Measurements from ENCODE around the gene MPHOSPH9. TPM values are rescaled to one million over a fixed set of nuclear protein-coding genes. Genes with fewer than 3 reads are reported as not detected.

Gene MPHOSPH9
- total RNA-seq, 1 donor from 2014 or later, result 94.5 TPM

DNA sequence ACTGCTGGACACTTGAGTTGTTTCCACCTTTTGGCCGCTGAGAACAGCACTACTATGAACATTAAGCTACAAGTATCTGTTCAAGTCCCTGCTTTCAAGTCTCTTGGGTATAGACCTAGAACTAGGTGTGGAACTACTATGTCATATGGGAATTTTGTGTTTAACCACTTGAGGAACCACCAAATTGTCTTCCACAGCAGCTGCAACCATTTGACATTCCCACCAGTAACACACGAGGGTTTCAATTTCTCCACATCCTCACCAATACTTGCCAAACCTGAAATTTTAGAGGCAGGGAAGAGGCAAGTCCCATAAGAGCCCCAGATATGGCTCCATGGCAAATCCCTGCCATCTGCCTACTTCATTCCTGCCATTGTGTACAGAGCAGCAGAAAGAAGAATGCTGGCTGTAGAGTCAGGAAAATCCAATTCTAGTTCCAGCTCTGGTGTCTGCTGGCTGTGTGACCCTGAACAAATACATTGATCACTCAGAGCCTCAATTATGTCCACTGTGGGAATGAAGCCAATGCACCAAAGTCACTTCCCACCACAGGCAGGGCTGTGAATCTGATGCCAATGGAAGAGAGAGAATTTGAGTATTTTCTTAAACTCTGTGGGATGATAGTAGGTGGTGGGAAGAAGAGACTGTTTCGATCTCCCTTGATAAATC lies 99.9 kb downstream of the MPHOSPH9 start:
- intact Hi-C loops (cut with micrococcal nuclease), result loop anchor here (2.0 kb wide), 1 partner anchor 56 kb away; no protein-coding TSS in a partner anchor

DNA sequence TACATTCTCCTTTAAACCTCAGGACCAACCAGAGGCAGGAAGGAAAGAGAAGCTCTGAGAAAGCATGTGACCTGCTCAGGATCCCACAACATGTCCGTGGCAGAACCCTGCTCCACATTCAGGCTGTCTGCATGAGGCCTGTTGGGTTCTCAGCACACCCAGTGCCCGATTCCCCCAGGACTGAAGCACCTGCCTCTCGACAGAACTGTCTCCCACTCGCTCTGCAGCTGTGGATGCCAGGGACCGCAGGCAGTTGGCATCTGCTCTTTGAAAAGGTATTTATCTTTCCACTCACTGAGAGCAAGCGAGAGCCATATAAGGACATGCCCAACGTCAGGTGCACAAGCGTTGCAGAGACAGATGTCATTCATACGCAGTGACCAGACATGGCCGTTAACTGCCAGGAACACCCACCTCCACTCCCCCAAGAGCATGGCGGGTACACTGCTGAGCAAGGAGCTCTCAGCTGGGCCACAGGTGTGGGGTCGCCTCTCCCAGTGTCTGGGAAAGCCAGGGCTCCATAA lies 101.0 kb downstream of the MPHOSPH9 start:
- intact Hi-C loops (cut with micrococcal nuclease), result loop anchor here (1.0 to 2.0 kb wide), 2 partner anchors 25 to 55 kb away; no protein-coding TSS in a partner anchor

DNA sequence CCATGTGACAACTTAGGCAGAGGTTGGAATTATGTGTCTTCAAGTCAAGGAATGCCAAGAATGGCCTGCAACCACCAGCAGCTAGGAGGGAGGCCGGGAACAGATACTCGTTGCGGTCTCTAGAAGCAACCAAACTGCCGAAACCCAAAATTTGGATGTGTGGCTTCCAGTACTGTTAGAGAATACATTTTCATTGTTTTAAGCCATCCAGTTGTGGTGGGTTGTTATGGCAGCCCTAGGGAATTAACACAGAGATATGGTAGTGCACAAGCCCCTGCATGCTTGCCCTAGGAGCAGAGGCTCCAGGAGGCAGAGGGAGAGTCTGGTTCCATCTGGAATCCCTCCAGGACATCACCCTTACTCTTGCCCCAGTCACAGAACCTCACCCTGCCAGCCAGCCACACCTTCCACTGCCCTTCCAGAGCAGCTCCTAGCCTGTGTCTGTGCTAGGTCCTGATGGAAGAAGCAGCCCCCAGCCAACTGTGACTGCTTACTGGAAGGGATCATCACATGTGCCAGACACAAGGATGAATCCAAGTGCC lies 101.6 kb downstream of the MPHOSPH9 start:
- intact Hi-C loops (cut with micrococcal nuclease), result loop anchor here (1.0 kb wide), 1 partner anchor 24 kb away; no protein-coding TSS in a partner anchor

DNA sequence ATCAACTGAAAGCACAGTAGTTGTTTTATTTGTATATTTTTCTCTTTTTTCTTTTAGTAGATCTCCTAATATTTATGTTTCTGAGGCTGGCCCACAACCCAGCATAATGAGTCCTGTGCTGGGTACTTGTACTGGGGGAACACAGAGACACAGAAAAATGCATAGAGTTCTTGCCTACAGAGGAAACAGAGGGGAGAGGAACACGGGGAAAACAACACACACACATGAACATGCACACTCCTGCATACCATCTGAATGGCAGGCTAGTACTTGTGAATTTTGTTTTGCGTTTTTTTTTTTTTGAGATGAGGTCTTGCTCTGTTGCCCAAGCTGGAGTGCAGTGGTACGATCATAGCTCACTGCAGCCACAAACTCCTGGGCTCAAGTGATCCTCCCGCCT lies 103.3 kb downstream of the MPHOSPH9 start:
- intact Hi-C loops (cut with micrococcal nuclease), result no loop called here

DNA sequence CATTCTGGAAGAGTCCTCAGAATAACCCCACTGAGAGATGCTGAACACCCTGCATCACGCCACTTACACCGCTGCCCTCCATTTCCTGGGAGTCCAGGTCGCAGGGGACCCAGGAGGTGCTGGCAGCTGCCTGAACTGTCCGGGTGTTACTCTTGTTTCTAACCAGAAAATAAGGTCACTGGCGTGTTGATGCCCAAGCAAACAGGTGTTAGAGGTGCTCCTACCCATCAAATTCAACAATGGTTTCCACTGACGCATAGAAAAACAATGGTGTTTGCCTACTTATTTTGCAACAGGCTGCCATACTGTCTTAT lies 105.8 kb downstream of the MPHOSPH9 start:
- intact Hi-C loops (cut with micrococcal nuclease), result no loop called here

DNA sequence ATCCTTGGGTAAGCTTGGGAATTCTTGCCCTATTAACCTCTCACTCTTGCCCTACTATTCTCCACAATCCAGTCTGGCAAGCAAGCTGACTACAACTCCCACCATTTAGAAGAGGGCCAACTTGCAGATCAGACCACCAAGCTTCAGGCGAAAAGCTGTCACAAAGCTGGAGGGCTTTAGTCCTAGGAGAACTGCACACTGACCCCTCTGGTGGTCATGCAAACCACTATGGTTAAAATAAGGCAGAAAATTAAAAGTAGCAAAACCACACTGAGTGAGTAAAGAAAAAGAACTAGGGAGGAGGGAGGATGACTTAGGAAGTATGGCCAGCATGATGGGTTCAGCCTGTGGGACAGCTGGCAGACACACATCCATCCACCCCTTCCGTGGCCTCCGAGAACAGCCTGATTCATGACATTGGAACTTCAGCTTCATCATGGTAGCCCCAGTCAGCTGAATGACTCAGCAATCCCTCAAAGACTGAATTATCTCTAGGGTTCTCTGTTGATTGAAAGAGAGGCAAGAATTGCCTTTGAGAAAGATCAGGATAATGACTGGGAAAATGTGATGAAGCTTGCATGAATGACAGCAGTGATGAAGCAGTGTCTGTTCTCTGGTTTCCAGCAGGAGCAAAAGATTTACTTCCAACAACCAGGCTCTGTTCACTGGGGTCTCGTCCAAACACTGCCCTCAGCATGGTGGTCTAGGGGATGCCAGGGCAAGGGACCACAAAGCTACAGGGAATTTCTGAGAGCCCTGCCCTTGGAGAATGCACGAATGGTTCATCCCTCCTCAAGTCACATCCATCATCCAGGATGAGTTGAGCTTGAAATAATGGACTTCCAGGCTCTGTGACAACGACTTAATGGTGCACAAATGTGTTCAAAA lies 106.4 kb downstream of the MPHOSPH9 start:
- intact Hi-C loops (cut with micrococcal nuclease), result no loop called here

DNA sequence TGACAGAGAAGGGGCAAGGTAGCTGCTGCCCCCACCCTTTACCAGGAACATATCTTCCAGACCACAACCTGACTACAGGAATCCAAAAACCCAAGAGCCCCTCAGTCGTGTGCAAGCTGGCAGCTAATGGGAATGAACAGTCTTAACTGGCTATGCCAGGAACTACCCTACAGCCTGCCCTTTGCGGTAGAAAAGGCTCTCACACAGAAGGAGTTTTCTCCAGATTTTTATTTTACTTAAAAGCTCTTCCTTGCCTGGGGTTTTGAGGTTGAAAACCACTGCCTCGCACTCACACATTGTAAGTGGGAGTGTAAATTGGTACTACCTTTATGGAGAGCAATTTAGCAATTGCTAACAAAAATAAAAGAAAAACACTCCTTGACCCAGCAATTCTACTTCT lies 110.3 kb downstream of the MPHOSPH9 start:
- intact Hi-C loops (cut with micrococcal nuclease), result no loop called here

DNA sequence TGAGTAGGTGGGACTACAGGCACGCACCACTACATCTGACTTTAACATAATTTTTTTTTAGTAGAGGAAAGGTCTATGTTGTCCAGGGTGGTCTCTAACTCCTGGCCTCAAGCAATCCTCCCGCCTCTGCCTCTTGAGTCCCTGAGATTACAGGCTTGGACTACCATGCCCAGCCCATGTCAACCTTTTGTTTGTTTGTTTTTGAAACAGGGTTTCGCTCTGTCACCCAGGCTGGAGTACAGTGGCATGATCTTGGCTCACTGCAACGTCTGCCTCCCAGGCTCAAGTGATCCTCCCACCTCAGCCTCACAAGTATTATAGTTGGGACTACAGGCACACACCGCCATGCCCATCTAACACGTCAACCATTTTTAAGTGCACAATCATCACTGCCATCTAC lies 111.3 kb downstream of the MPHOSPH9 start:
- intact Hi-C loops (cut with micrococcal nuclease), result no loop called here

DNA sequence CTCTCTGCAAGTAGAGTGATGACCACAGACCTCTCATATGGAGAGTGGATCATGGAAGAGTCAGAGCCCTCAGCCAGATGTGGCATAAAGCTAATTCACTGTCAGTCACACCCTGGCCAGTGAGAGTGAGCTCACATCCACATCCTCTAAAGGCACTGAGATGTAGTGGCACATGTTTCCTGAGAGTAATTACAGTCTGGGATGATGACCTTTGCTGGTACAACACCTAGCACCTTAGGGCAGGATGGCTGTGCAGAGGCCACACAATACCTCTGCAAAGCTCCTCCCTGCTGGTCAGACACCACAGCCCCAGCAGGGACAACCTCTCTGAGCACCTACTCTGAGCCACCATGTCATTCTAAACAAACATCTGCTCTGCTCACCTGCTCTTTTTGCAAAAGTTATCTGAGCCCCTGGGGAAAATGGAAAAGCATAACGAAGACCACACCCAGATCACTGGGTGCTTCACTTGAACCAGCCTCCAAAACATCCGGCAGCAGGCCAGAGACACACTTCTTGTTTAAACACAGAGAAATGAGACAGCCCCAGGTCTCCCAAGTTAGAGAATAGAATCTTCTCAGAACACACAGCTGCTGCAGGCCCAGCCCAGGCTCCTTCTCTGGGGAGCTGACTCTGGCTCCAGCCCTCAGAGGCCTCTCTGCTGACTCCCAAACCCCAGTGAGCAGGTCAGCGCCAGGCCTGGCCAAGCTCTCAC lies 112.3 kb downstream of the MPHOSPH9 start:
- intact Hi-C loops (cut with micrococcal nuclease), result loop anchor here (1.0 kb wide), 2 partner anchors 13 to 44 kb away; no protein-coding TSS in a partner anchor

DNA sequence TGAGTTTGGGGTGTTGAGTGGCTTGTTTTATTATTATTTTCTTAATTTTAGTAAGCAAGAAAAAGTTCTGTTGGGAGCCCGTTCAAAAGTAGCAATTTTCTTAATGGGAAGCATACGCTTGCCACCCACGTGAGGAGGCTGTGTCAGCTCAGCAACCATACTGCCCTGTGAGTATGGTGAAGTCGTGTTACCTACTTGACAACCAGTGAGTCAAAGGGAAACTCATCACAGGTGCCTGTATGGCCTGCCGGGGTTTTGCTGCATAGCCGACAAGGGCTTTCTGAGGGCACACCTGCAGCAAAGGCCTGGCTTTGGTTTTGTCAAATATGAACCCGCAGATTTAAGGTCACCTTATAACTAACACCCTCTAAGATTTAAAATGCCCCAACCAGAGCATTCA lies 113.1 kb downstream of the MPHOSPH9 start:
- intact Hi-C loops (cut with micrococcal nuclease), result loop anchor here (1.0 to 2.0 kb wide), 3 partner anchors 13 to 44 kb away; partner anchors contain the start of gene PITPNM2

DNA sequence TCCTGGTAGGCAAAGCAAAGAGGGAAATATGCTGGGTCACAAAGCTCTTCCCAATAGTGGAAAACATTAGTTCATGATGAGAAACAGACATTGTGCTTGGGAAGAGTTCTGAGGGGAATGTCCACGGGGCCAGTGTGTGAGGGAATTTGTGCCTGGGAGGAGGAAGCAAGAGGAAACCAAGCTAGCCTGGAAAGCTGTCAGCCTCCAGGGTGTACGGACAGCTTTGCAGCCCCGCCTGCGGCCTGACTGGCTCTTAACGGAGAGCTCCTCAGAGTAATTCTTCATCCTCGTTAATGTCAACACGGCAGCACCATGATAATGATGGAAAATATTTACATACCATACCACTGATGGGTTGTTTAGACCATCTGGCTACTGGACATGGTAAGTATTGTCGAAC lies 114.4 kb downstream of the MPHOSPH9 start:
- intact Hi-C loops (cut with micrococcal nuclease), result loop anchor here (2.0 kb wide), 1 partner anchor 32 kb away; the partner anchor contains the start of gene PITPNM2

DNA sequence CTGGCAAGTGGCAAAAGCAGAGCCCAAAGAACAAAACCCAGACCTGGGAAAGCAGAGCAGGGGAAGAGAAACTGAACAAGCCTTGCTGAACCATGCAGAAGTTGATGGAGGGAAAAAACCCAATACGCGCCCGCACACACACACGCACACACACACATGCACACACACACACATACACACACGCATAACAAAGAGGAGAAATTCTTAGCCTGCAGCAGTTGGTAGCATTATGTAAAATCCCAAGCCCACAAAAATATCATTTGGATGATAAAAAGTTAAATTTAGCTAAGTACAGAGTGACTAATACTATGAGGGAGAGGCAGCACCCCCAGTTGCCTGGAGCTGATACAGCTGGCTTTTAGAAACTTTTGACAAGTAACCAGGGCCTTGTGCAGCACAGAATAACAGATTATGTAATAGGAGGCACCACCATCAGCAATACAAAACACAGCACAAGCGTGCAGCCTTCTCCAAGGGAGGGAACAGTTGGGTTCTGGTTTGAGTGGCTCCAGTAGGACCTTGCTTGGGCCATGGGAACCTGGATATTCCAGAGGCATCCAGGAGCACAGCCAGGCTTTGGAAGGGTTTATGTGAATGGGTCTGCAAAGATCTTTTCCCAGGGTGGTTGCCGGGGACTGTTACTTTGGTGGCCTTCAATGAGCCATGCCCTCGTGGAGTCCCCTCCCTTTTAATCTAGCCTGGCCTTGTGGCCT lies 117.4 kb downstream of the MPHOSPH9 start:
- intact Hi-C loops (cut with micrococcal nuclease), result no loop called here

DNA sequence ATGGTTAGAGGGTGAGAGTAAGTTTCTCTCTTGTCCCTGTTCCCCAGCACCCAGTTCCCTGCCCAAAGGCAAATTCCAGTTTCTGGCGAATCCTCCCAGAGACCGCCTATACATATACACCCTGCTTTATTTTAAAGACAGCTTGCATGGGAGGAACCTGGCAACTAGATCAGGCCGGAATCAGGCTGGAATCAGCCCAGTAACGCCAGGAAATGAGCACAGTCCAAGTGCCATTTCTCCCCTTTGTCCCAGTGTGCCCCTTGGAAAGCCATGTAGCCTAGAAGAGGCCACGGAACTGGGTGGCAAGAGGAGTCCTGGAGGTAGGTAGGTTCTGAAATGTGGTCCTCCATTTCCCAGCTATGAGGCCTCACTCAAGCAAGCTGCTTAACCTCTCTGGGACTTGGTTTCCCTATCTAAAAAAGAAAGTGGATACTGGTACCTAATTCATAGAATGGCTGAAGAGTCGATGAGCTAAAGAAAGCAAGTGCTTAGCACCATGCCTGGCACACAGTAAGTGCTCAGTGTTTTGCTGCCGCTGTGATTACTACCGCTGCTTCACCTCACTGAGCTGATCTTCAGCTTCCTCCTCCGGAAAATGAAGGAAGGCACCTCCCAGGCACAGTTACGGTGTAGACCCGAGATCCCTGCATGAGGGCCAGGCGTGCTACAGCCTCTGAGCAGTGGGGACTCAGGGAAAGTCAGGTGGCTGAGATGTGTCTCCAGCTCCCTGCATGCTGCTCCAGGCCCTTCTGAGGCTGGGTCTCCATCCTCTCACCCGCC lies 118.4 kb downstream of the MPHOSPH9 start:
- intact Hi-C loops (cut with micrococcal nuclease), result no loop called here

DNA sequence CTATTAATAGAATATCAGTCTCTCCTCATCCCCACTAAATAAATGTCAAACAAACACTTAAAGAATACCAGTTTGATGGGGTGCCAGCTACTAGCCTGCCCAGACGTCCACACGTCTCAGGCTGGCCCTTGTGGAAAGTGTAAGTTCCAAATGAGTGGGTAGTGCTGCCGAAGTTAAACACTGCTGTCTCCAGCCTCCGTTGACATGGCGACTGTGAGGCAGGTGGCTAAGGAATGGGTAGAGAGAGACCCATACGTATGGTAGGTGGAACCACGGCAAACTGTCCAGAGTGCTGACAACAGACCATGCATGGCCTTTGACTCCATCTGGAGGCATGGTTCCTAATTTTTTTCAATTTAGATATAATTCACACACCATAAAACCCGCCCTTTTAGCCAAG lies 119.9 kb downstream of the MPHOSPH9 start:
- intact Hi-C loops (cut with micrococcal nuclease), result no loop called here

DNA sequence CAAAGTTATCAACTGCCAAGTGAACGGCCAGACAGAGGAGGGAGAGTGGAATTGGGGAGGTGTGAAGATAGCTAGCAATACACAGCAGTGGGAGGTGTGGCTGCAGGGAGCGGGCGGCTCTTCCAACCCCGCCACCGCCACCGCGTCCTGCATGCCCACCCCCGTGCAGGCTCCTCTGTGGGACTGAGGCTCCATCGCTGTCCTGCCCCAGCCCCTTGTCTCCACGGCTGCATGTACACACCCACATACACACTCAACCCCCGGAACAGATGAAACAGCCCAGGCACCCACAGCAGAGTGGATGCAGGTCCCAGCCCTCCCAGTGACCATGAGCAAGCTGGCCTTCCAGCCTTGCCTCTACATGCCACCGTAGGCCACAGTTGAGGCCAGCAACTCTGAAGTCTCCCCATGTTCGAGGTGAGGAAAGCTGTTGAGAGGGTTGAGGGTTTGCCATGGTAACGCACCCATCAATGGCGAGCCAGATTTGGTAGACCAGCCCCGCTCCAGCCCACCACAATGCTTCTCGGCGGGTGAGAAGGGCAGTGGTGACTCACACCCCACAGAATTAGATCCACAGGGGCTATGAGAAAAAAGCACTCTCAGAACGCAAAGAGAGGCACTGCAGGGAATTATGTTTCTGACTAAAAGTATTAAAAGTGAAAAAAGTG lies 121.3 kb downstream of the MPHOSPH9 start:
- intact Hi-C loops (cut with micrococcal nuclease), result no loop called here

DNA sequence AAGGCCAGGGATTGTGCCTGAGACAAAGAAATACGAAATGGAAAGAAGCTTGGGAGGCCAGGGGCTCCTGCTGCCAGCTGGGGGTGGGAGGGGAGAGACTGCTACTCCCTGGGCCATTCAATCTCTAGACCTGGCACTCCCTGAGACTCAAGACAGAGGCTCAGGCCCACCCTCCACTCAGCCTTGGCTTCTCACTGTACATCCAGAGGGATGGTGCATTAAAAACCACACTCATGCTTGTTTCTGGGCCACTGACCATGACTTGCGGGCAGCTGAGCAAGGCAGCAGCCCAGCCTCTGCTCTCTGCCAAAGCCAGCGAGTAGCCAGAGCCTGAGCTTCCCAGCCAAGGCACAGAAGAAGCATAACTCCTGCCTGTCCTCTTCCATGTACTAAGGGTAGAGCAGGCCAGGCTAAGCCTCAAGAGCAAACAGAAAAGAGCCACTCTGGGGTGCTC lies 123.6 kb downstream of the MPHOSPH9 start:
- intact Hi-C loops (cut with micrococcal nuclease), result no loop called here

DNA sequence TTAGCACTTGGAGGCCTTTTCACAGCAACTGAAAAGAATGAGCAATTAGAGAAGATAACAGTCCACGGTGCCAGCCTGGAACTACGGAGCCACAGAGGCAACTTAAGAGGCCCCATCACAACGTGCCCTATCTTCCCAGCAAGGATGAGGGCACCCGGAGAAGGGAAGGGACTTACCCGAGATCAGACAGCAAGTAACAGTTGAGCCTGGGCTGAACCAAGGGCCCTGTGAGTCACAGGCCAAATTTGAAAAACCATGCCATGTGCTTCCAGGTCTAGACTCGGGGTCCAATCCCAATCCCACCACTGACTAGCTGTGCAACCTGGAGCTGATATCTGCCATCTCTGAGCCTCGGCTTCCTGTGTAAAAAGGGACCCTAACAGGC lies 124.3 kb downstream of the MPHOSPH9 start:
- intact Hi-C loops (cut with micrococcal nuclease), result no loop called here

DNA sequence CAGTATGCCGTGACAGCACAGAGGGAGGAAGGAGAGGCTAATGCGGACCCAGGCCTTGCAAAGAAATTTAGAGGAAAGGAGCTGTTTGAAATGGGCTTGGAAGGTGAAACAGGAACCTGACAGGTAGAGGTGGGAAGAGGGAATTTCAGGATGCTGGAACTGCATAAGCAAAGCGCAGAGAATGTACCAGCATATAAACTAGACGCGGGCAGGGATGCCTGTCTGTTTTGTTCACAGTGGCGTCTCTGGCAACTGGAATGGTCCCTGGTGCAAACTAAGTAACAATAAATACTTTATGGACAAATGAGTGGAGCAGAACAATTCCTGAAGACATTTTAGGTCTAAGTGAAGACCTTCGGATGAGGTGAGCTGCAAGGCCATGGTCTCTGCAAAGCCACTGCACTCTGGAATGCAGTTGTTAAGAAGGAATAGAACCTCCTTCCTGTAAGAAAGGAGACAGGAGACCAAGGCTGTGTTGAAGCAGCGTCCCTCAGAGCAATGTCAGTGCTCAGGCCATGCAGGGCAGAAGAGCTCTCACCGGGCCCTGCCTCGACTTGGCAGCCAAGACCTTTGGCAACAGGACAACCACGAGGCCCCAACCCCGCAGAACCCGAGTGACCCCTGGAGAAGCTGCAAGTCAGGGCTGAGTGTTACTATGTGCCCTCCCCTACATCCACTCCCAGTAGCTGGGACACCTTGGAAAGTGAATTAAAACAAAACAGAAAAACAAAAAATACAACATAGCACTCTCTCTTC lies 124.8 kb downstream of the MPHOSPH9 start:
- intact Hi-C loops (cut with micrococcal nuclease), result loop anchor here (1.0 kb wide), 4 partner anchors 12 to 134 kb away; no protein-coding TSS in a partner anchor
